NCI-H1930 (cell line): Measurements from ENCODE around the gene CAP2.

Source experiments
- DNase-seq, 2 experiments: peaks; one replicate each; lab custom pipeline; 2025; lab: John Stamatoyannopoulos, UW

The CAP2 gene, protein sequence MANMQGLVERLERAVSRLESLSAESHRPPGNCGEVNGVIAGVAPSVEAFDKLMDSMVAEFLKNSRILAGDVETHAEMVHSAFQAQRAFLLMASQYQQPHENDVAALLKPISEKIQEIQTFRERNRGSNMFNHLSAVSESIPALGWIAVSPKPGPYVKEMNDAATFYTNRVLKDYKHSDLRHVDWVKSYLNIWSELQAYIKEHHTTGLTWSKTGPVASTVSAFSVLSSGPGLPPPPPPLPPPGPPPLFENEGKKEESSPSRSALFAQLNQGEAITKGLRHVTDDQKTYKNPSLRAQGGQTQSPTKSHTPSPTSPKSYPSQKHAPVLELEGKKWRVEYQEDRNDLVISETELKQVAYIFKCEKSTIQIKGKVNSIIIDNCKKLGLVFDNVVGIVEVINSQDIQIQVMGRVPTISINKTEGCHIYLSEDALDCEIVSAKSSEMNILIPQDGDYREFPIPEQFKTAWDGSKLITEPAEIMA

DNA sequence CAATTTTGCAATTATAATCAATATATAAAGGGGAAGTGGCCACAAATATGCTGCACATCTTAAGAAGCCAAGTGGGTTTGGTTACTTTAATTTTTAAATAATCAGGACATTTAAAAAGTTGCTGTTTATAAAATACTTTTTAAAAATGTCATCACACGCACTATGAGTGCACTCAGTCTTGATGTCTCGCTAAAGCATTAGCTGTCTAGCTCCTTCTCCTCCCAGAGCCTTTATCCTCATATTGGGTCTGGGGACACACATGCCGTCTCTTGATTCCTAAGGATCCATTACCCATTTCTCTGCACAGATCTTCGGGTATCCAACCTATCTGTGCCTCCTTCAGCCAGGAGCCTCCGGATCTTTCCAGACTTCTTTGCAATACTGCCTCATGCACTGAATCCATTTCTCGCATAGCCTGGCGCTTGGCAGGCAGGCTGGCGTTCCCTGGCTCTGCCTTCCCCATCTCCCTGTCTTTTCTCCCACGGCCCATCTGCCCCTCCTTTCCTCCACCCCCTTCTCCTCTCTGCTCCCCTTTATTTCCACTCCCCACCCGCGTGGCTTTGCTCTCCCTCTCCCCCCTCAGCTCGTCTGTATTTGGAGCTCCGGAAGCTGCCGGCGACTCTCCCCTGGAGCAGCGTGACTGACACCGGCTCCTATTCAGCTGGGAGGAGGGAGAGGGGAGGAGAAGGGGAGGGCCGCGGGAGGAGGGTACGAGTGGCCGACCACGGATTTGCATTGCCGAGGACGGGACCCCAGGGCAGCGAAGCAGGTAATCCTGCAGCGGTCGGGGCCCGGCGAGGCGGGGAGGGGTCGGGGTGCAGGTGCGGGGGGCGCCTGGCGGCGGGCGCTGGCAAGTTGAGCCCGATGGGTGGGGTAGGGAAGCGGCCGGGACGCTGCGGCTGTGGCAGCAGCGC lies at the start of gene CAP2:
Gene CAP2 (plus strand): TSS at position 618 of the 914 bp plus-strand sequence. CDS start 27,961 bp downstream, outside the sequence.
- DNase-seq, result peak in 1 of 2 experiments; percentile 27

DNA sequence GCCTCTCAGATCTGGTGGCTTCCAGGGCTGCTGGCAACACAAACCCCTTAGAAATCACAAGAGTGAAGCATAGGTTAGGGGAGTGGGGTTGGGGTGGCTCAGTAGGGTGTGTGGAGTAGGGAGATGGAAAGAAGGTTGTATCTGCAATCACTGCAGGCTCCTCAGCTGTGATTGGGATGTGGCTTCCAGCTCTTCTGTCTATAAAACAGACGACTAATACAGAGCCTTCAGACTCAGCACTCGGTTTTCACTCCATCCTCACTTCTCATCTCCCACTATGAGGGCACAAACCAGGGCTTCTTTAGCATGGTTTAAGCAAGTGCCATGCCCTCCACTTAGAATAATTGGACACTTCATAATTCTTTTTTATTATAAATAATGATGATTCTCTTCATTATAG lies 46.4 kb upstream of the CAP2 start:
- no peak for DNase-seq

DNA sequence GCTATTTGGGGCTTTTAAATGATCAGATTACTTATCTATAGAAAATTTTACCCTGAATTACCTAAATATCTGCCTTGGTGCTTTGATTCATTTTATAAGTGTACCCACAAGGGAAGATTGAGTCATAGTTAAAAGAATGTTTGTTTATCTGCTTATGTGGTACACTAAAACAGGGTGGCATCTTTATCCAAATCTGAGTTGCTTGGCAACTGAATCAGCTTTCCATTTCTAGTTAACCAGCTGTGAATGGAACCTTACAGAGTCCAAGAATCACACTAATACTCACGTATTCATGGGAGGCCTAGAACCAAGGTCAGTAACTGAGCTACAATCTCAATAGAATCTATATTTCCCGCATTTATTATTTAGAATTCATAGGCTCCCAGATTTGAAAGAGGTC lies 44.0 kb upstream of the CAP2 start:
- DNase-seq, result no peak

DNA sequence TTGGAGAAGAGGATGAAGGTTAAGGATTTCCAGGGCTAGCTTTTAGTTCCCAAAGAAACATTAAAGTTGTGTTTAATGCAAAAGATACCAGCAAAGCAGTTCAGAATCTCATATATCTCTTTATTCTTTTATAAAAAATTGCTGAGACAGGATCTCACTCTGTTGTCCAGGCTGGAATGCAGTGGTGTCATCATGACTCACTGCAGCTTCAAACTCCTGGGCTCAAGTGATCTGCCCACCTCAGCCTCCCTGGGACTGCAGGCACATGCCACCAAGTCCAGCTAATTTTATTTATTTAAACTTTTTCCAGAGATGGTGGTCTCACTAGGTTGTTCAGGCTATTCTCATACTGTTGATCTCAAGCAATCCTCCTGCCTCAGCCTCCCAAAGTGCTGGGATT lies 41.1 kb upstream of the CAP2 start:
- DNase-seq, result no peak

DNA sequence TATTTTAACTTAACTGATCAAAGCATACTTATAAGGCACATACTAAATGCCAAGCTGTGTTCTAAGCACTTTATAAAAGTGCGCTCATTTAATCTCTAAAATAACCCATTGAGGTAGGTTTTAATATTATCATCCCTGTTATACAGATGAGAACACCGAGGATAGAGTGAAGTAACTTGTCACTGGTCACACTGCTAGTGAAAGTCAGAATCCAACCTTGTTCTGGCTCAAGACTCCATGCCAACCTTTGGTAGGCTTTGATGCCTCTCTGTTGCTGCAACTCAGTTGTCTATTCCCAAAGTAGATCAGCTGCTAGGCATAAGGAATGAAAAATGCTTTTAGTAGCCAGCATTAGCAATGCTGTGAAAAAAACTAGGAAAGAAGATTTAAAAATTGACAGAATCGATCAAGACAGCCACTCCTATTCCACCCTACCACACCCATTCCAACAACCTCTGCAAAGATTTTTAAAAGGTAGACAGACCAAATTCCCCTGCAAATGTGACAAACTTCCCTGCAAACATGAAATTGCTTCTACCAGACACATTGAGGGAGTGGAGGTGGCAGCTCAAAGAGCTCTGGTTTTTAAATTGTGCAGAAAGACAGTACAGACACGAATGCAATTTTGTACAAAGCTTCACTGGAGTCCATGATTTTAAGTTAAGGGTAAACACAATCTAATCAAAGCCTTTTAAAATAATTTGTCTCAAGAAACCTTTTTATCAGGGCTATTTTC lies 39.8 kb upstream of the CAP2 start:
- no peak for DNase-seq

DNA sequence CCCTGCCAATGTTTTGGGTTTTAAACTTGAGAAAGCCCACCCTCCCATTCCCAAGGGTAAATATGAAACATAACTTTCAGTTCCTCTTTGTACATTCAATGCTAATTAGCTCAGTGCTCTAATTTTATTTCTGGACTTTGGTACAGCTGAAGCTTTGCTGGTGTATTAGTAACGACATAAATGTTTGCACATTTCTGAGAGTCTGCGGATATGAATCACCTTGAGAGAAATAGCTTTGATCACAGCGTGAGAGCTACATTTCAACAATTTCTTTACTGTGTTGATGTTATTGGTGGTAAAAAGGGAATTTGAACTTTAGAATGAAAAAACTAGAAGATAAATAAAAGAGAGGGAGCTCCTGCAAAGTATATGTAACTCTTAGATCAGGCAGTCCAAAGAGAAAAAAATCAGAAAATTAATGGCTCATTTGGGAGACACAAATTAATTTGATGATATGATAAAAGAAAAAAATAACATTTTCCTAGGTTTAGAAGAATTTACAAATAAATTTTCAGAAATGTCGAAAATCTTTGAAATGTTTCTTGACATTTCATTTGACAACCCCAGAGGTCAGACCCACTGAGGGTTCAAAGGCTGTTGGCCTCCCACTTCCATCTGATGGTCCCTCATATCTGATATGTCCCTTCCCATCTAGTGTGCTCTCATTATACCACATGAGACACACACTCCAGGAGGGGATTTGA lies 38.5 kb upstream of the CAP2 start:
- no peak for DNase-seq

DNA sequence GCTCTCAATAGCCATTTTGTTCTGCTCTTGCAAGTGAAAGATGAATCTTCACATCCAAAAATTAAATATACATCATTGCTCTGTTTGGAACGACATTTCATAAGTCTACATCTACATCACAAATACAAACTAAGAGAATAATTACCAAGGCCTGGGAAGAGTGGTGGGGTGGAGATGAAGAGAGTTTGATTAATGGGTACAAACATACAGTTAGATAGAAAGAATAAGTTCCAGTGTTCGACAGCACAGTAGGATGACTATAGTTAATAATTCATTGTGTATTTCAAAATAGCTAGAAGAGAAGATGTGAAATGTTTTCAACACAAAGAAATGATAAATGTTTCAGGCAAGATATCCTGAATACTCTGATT lies 38.0 kb upstream of the CAP2 start:
- no peak for DNase-seq

DNA sequence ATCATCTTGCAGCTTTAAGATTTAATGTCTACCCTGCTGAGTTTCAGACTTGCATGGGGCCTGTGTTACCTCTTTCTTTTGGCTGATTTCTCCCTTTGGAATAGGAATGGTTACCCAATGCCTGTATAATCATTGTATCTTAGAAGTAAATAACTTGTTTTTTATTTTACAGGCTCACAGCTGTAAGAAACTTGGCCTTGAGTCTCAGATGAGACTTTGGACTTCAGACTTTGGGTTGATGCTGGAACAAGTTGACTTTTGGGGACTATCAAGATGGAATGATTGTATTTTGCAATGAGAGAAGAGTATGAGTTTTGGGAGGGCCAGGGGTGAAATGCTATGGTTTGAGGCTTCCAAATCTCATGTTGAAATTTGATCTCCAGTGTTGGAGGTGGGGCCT lies 34.9 kb upstream of the CAP2 start:
- DNase-seq, result no peak

DNA sequence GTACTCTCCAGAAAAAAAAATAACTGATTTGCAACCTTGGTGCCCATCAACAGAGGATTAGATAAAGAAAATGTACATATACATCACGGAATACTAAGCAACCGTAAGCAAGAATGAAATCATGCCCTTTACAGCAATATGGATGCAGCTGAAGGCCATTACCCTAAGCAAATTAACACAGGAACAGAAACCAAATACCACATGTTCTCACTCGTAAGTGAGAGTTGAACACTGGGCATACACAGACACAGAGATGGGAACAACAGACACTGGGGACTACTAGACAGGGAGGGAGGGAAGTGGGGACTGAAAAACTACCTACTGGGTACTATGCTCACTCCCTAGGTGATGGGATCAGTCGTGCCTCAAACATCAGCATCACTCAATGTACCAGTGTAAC lies 32.8 kb upstream of the CAP2 start:
- no peak for DNase-seq

DNA sequence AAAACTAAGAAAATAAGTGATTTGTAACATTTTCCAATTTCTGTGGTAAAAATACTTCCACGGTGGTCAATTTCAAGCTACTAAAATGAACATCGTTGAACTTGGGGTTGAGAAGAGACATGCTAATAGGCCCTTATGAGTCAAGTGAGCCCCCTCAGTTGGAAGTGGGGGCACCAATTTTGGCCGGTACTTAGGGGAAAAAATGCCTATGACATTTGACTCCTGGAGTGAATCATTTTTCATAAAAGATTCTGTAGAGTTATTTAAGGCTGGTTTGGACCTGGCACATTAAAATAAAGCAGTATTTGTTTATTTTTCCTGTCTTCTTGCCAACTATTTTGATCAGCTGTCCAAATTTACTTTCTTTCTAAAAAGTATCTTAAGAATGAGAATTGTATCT lies 32.4 kb upstream of the CAP2 start:
- no peak for DNase-seq

DNA sequence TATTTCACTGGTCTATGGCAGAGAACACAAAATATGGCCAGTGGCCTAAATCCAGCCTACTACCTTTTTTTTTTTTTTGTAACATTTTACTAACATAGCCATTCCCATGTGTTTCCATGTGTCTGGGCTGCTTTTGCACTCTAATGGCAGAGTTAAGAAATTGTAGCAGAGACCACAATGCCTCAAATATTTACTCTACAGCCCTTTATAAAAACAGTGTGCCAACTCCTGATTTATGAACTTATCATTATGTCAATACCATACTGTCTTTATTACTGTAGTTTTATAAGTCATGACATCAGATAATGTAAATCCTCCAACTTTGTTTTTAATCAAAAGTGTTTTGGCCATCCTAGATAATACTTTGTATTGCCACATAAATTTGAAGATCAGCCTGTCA lies 27.4 kb upstream of the CAP2 start:
- DNase-seq, result no peak

DNA sequence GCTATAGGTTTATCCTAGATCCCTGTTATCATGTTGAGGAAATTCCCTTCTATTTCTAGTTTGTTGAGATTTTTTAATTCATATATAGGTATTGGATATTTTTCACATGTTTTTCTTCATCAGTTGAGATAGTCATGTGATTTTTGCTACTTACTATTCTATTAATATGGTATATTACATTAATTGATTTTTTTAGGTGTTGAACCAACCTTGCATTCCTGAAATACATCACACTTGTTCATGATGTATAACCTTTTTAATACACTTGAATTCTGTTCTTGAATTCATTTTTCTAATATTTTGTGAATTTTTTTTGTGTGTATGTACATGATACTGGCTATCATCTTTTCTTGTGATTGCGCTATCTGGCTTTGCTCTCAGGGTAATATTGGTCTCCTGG lies 25.5 kb upstream of the CAP2 start:
- DNase-seq, result no peak

DNA sequence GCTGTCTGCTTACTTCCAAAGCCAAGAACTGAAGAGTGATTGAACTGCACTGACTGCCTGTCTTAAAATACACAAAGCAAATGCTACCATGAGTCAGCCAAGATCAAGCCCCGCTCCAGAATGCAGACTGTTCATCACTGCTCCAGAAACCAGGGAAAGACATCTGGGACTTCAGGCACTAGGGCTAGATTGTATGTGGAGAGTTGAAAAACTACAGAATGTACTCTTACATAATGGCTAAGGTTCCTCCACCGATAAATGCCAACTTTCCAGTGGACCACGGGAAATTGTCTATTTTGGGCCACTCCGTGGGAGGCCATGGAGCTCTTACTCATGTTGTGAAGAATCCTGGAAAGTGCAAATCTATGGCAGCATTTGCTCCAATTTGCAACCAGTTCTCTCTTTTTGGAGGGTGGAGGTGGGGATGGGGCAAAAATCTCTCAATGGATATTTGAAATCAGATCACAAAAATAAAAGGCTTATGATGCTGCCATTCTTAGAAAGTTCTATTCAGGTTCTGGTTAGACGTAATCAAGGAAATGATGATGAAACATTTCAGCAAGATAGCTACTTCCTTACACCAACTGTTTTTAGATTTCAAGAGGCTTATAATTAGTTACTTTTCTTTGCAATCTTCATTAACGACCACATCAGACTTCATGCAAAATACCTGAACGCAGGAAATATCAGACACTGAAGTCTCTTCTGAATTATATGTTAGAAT lies 11.8 kb upstream of the CAP2 start:
- no peak for DNase-seq

DNA sequence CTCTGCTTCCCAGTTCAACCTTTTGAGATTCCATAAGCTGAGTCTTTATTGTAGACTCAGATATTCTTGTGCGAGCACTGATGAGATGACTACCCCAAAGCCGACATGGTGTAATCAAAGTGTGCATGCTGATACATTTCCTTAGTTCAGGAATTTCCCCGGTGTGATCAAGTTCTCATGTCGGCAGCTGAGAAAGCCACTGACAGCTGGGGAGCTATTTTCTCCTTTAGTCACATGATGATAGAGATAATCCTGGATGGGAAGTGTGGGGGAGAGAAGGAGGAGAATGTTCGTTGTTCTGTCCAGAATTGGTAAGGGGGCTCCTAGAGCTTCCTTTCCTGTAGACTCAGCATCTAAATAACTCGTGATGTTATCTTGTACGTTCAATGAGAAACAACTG lies 7.7 kb upstream of the CAP2 start:
- DNase-seq, result no peak

DNA sequence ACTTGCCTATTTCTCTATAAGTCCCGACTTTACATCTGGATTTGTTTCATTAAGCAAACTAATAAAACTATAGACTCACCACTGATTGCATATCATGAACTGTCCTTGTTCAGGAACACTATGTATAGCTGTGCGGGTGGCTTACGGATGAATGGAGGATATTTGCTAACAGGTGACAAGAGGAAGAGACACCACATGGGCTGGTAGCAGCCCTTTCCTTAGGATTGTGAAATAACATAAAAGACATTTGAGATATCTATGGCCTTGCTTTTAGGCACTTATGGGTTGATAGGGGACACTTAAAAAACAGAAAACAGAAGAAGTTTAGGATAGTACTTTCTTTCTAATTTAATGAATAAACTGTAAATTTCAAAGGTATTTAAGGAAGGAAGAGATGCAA lies 5.0 kb upstream of the CAP2 start:
- DNase-seq, result no peak

DNA sequence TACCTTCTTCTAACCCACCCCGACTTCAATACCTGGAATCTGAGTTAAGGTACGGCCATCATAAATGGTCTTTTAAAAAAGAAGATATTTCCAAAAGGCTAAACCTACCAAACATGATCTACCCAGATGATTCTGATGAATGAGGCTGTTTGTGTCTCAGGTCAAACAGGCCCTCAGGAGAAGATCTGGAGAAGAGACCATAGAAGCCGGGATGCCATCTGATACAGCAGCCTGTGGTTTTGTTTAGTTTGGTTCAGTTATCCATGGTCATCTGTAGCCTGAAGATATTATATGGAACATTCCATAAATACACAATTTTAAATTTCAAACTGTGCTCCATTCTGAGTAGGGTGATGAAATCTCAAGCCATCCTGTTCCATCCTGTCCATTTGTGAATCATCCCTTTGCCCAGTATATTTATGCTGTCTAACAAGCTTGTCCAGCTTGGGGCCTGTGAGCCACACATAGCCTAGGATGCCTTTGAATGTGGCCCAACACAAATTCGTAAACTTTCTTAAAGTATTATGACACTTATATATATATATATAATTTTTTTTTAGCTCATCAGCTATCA lies 4.0 kb upstream of the CAP2 start:
- DNase-seq, result no peak

DNA sequence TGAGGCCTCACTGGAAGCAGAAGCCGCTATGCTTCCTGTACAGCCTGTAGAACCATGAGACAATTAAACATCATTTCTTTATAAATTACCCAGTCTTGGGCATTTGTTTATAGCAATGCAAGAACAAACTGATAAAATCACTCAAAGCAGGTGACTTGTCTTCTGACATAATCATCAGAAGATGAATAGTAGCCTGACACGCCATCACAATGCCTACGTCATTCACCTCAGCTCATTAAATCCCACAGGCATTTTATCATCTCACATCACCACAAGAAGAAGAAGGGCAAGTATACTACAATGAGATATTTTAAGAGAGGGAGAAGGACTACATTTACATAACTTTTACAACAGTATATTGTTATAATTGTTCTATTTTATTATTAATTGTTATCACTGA lies 3.1 kb upstream of the CAP2 start:
- no peak for DNase-seq

DNA sequence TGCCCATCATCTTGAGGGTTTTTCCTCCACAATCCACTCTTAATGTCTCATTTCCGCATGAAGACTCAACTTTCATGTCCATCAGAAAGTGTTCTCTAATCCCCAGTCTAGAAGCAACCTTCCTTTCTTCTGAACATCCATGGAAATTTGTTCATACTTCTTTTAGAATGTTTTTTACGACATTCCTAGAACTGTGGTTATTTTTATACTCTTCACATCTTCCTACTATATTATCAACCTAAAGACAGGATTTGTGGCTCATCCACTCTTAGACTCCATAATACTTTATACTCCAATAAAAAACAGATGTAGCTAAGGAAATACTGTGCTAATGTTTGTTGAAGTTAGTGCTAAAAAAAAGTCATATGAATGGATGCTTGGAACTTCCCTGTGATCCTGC lies 1.4 kb upstream of the CAP2 start:
- no peak for DNase-seq

DNA sequence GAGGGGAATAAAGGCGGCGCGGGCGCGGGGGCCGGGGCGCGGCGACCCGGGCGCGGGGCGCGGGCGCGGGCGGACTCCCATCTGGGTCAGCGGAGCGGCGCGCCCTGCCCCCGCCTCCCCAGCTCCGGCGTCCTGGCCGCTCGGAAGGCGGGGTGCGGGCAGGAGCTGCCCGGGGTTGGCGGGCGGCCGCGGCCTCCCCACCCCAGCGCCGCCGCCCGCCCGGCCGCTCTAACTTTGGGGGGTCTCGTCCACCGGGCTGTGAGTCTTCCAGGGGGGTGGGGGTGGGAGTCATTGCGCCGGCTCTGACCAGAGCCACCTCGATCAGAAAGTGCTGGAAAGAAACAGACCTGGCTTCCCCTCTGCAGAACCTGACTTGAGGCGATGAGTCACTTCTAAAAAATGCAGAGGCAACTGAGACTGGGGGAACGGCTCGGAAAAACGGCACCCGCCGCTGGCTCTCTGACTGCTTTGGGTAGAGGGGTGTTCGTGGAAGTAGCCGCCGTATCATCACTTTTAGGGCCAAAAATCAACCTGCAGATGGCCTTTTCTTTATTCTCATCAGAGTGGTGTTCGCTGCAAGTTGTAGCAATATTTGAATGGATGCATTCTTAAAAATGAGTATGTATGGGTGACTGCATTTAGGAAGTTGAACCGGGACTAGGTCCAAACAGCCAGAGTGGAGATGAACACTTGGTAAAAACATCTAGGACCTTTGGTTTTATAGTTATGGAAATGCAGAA lies 667 bp downstream of the CAP2 start:
- no peak for DNase-seq

DNA sequence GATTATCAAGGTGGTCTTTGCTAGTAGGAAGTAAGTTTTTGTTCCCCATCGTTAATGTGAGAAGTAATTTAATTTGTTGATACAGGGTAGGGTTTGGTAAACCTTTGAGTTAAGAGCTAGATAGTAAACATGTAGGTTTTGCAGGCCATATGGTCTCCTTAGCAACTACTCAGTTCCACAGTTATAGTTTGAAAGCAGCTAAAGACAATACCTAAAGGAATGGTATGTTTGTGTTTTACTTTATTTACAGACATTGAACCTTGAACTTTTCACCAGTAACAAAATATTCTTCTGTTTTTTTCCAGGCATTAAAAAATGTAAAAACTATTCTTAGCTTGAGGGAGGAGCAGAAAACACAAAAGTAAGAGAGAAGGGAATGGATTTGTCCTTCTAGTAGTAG lies 1.7 kb downstream of the CAP2 start:
- no peak for DNase-seq
